VCaP (cell line): ENCODE results near the gene KLK7.

Source experiments
- H3K27ac ChIP-seq: fragments of 450-650 bp; 2 replicates; pipeline ENCODE4 v1.5.1; 2017
- CTCF ChIP-seq: fragments of 450-650 bp; conservative IDR thresholded peaks from 2 replicates; pipeline ENCODE4 v1.5.1; 2017; ENCODE audit warnings: mild to moderate bottlenecking, moderate library complexity

KLK7 gene

GRCh38 chr19:51019544-51019925, 35.8 kb upstream of the KLK7 start, which contains the start of gene KLK10:
KLK10 (minus strand) TSS chr19:51019709; CDS start chr19:51019130, 579 bp downstream.
- H3K27ac ChIP-seq, result peak within 1 kb of the TSS; percentile 78
- TF ChIP-seq CTCF, result no peak

GRCh38 chr19:51018745-51019543, 35.2 kb upstream of the KLK7 start:
- no peak for TF ChIP-seq CTCF

GRCh38 chr19:51016798-51017683, 33.3 kb upstream of the KLK7 start:
- no peak overlapping the region for H3K27ac ChIP-seq
- TF ChIP-seq CTCF, result peak; percentile 97

More at GRCh38 chr19:51018745-51019543, 35.2 kb upstream of the KLK7 start:
- no peak overlapping the region for H3K27ac ChIP-seq

GRCh38 chr19:51015691-51016267, 32.1 kb upstream of the KLK7 start:
- no peak for TF ChIP-seq CTCF
- no peak overlapping the region for H3K27ac ChIP-seq

- no peak overlapping the region for H3K27ac ChIP-seq
- TF ChIP-seq CTCF, result no peak
These were observed 30.5 kb upstream of the KLK7 start for GRCh38 chr19:51014242-51014641.

GRCh38 chr19:51012661-51013190, 29.0 kb upstream of the KLK7 start:
- H3K27ac ChIP-seq, result no peak overlapping the region
- no peak for TF ChIP-seq CTCF
